HL-60 (cell line): ENCODE measurements around the gene BATF3.

Source experiments
- CTCF ChIP-seq: IDR thresholded peaks from one replicate; pipeline ENCODE4 v1.5.1; 2011; ENCODE audit warnings: low read length, control low read depth, inconsistent platforms; ENCODE audit not compliant: insufficient read depth
- GABPA ChIP-seq: IDR thresholded peaks from 2 replicates; pipeline ENCODE4 v1.6.1; 2012; ENCODE audit warnings: low read depth
- POLR2AphosphoS5 ChIP-seq: IDR thresholded peaks from 2 replicates; pipeline ENCODE4 v1.6.1; 2012; ENCODE audit warnings: low read depth

GRCh38 chr1:212722270-212722957 lies 22.8 kb upstream of the BATF3 start:
- TF ChIP-seq POLR2AphosphoS5 (no peak), CTCF (no peak), GABPA (no peak)
